ENCODE data around the gene PTPRN2.

PTPRN2 gene

GRCh38 chr7:157555313-157555712 lies 1032.3 kb downstream of the PTPRN2 start:
- H3K4me2 ChIP-seq (ENCODE audit: low read length): no peak overlapping the region
- no peaks in the 10 kb centered on the region for H3K4me1 ChIP-seq (ENCODE audit: control insufficient read depth, insufficient read depth, low read length)

DNA sequence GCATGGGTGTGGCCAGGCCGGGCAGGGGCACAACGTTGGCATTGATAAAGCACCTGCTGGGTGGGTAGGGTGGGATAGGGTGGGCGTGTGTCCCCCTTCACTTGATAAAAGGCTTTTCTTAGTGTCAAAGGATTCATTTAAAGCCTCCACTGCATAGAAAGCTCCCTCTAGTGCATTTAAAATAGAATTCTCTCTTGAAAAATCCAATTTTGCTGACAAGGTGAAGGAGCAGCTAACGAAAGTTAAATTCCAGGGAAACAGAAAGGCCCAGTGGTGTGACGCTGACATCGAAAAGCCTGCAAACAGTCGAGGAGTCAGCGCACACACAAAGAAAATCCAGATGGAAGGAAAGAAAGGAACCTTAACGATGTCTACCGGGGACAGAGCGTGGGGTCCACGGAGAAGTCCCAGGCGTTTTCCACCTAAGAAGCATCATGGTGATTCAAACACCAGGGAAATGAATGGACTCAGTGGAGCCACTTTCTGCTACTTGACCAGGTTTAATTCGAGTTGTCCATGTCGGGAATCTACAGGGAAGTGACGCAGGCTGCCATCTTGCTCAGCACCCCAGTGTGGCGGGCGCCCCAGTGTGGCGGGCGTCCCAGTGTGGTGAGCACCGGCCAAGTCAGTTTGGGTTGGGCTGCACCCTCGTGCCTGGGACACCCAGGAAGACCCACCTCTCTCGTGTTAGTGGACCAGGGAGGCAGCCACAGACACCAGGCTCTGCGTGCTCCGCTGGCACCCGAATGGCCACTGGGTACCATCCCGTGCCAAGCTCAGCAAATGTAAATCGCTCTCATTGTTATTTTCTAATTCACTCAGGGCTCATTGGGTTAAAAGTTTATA lies 1033.0 kb downstream of the PTPRN2 start:
- no peak overlapping the region for H3K9ac ChIP-seq (ENCODE audit: low read depth, low read length)
- no peak overlapping the region for H3K4me2 ChIP-seq (ENCODE audit: low read length)
- no peaks in the 10 kb centered on the region for H3K36me3 ChIP-seq (ENCODE audit: insufficient read depth, low read length)
- H3K4me1 ChIP-seq (ENCODE audit: control insufficient read depth, insufficient read depth, low read length): no peaks in the 10 kb centered on the region
- no peaks in the 10 kb centered on the region for H3K27me3 ChIP-seq (ENCODE audit: control insufficient read depth, insufficient read depth, low read length)
- H3K9me3 ChIP-seq (replicated peaks; ENCODE audit: low read length): peaks cover 17% of the 10 kb centered on the region
- no peak overlapping the region for H3K4me3 ChIP-seq (ENCODE audit: low read length)

More at GRCh38 chr7:157555313-157555712, 1032.3 kb downstream of the PTPRN2 start:
- Histone ChIP-seq H3K9ac (ENCODE audit: low read depth, low read length) (no peak overlapping the region), H3K9me3 (replicated peaks; ENCODE audit: low read length) (peaks cover 17% of the 10 kb centered on the region), H3K27me3 (ENCODE audit: control insufficient read depth, insufficient read depth, low read length) (no peaks in the 10 kb centered on the region), H3K4me3 (ENCODE audit: low read length) (no peak overlapping the region), H3K36me3 (ENCODE audit: insufficient read depth, low read length) (no peaks in the 10 kb centered on the region)

DNA sequence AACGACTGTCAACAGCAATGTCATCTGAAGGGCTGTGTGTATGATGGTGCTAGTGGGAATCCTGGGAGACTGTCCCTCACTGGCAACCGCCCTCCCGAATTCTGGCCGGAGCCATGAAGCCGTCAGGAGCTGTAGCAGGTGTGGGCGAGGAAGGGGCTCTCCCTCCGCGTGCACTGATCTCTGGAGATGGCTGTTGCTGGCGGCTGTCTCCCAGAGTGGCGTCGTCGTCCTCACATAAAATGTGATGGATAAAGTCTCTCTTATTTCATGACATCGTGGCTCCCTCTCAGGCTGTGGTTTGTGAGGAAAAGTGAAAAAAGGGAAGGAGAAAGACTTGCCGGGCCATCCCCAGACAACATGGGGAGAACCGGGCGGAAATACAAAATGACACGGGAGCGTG lies 1034.4 kb downstream of the PTPRN2 start:
- peaks cover 16% of the 10 kb centered on the region for H3K9me3 ChIP-seq (replicated peaks; ENCODE audit: low read length)
- H3K4me3 ChIP-seq (ENCODE audit: low read length): no peak overlapping the region

GRCh38 chr7:157552295-157552993 lies 1035.2 kb downstream of the PTPRN2 start:
- Histone ChIP-seq H3K4me3 (ENCODE audit: low read length) (no peak overlapping the region), H3K9me3 (replicated peaks; ENCODE audit: low read length) (peaks cover 13% of the 10 kb centered on the region), H3K9ac (ENCODE audit: low read depth, low read length) (no peak overlapping the region), H3K4me1 (ENCODE audit: control insufficient read depth, insufficient read depth, low read length) (no peaks in the 10 kb centered on the region), H3K27me3 (ENCODE audit: control insufficient read depth, insufficient read depth, low read length) (no peaks in the 10 kb centered on the region), H3K36me3 (ENCODE audit: insufficient read depth, low read length) (no peaks in the 10 kb centered on the region), H3K4me2 (ENCODE audit: low read length) (no peak overlapping the region)

More for the DNA sequence above, 1034.4 kb downstream of the PTPRN2 start:
- Histone ChIP-seq H3K4me2 (ENCODE audit: low read length) (no peak overlapping the region), H3K36me3 (ENCODE audit: insufficient read depth, low read length) (no peaks in the 10 kb centered on the region), H3K9ac (ENCODE audit: low read depth, low read length) (no peak overlapping the region), H3K27me3 (ENCODE audit: control insufficient read depth, insufficient read depth, low read length) (no peaks in the 10 kb centered on the region), H3K4me1 (ENCODE audit: control insufficient read depth, insufficient read depth, low read length) (no peaks in the 10 kb centered on the region)

GRCh38 chr7:157551325-157552070 lies 1036.1 kb downstream of the PTPRN2 start:
- H3K36me3 ChIP-seq (ENCODE audit: insufficient read depth, low read length): no peaks in the 10 kb centered on the region
- no peak overlapping the region for H3K4me2 ChIP-seq (ENCODE audit: low read length)
- no peak overlapping the region for H3K9ac ChIP-seq (ENCODE audit: low read depth, low read length)
- H3K9me3 ChIP-seq (replicated peaks; ENCODE audit: low read length): peaks cover 18% of the 10 kb centered on the region
- H3K27me3 ChIP-seq (ENCODE audit: control insufficient read depth, insufficient read depth, low read length): no peaks in the 10 kb centered on the region
- H3K4me1 ChIP-seq (ENCODE audit: control insufficient read depth, insufficient read depth, low read length): no peaks in the 10 kb centered on the region
- no peak overlapping the region for H3K4me3 ChIP-seq (ENCODE audit: low read length)

DNA sequence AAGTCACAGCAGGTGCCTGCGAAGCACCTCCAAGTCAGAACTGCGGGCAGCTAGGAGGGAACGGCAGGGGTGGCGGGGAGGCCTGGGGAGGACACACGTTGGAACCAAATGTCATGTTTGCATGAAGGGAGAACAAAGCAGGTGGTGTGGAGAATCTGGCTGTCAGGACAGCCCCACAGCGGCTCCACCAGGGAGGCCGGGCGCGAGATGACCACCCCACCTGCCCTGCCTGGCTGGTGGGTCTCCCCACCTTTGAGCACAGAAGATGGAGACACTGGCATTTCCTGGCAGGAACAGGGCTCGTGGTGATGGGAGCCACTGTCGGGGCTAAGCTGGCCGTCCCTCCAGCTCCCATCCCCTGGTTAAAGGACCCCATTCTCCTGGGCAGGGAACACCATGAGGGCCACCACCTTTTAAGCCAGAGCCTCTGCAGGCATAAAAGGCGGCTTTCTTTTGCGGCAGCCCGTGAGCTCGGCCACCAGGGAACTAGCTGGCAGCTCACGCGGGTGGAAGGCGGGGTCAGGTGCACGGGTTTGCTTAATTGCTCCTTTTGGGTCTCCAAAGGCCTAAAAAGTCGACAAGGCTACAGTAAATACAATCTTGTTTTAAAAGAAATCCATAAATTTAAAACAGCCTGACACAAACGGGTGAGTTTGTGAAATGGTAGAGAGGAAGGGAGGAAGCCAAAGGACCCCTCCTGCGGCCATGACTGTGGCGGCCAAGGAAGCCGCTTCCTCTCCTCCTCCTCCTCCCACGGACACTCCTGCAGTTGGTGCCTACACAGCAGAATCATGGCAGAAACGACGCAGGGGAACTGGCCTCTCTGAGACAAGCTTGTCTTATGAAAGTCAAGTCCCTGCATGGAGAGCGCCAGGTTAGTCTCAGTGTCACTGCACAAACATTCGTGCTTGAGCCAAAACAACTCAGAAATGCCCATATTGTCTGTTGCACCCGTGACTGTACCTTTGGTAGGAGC lies 1037.0 kb downstream of the PTPRN2 start:
- Histone ChIP-seq H3K27me3 (ENCODE audit: control insufficient read depth, insufficient read depth, low read length) (no peaks in the 10 kb centered on the region), H3K4me3 (ENCODE audit: low read length) (no peak overlapping the region), H3K9me3 (replicated peaks; ENCODE audit: low read length) (peaks cover 11% of the 10 kb centered on the region), H3K4me1 (ENCODE audit: control insufficient read depth, insufficient read depth, low read length) (no peaks in the 10 kb centered on the region), H3K9ac (ENCODE audit: low read depth, low read length) (no peak overlapping the region), H3K4me2 (ENCODE audit: low read length) (no peak overlapping the region), H3K36me3 (ENCODE audit: insufficient read depth, low read length) (no peaks in the 10 kb centered on the region)

DNA sequence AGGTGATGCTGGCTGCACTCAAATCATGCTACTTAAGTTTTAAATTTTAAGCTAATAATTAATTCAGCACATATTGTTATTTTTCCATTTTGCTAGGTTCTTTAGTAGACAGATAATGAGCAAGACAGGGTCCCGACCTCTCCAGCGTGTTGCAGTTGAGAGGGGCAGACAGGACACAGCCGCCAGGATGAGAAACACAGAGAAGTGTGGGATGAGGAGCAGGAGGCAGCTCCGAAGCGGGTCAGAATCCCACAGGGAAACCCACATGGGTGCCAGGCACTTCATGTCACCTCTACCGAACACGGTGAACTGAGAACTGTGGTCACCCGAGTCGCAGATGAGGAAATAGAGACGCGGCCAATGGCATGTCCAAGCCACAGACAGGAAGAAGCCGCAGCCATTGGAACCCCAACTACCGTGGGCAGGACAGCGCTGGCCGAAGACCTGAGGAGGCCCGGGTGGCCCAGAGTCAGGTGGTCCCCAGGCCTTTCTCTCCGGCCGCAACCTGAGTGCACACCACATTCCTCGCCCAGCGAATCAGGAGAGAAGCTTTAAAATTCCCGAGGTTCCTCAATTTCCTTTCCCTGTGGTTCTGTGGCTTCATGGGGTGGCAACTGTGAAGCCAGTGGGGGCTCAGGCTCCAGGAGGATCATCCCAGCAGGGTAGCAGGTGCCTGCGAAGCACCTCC lies 1037.9 kb downstream of the PTPRN2 start:
- Histone ChIP-seq H3K4me1 (ENCODE audit: control insufficient read depth, insufficient read depth, low read length) (no peaks in the 10 kb centered on the region), H3K4me2 (ENCODE audit: low read length) (no peak overlapping the region), H3K36me3 (ENCODE audit: insufficient read depth, low read length) (no peaks in the 10 kb centered on the region), H3K9me3 (replicated peaks; ENCODE audit: low read length) (peaks cover 11% of the 10 kb centered on the region), H3K27me3 (ENCODE audit: control insufficient read depth, insufficient read depth, low read length) (no peaks in the 10 kb centered on the region), H3K9ac (ENCODE audit: low read depth, low read length) (no peak overlapping the region), H3K4me3 (ENCODE audit: low read length) (no peak overlapping the region)

DNA sequence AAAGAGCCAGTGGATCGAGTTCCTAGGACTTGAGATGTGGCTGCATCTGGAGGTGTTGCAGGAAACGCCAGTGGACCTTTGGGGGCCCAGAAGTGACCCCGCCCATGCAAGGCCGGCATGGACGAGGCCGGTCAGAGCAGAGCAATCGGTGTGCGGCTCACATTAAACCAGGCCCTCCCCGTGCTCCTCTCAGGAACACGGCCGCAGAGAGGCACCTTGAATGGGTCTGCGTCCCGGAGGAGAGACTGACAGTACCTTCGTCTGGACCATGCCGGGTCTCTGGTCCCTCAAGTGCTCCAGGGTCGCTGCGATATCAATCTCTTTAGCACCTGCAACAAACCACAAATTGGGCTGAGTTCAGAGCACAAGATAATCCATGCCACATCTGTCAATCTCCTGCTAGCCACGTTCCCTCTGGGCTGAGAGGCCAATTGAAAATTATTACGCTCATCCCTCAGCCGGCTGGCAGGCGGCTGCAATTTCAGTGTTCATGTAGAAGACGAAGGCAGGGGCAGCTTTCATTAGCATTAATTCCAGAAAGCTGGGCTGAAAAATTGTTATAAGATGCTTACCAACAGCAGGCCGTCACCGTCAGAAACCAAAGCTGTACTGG lies 1038.8 kb downstream of the PTPRN2 start:
- H3K36me3 ChIP-seq (ENCODE audit: insufficient read depth, low read length): no peaks in the 10 kb centered on the region
- H3K4me1 ChIP-seq (ENCODE audit: control insufficient read depth, insufficient read depth, low read length): no peaks in the 10 kb centered on the region
- no peak overlapping the region for H3K4me2 ChIP-seq (ENCODE audit: low read length)
- H3K4me3 ChIP-seq (ENCODE audit: low read length): no peak overlapping the region
- H3K9me3 ChIP-seq (replicated peaks; ENCODE audit: low read length): peaks cover 11% of the 10 kb centered on the region
- no peaks in the 10 kb centered on the region for H3K27me3 ChIP-seq (ENCODE audit: control insufficient read depth, insufficient read depth, low read length)
- H3K9ac ChIP-seq (ENCODE audit: low read depth, low read length): no peak overlapping the region

DNA sequence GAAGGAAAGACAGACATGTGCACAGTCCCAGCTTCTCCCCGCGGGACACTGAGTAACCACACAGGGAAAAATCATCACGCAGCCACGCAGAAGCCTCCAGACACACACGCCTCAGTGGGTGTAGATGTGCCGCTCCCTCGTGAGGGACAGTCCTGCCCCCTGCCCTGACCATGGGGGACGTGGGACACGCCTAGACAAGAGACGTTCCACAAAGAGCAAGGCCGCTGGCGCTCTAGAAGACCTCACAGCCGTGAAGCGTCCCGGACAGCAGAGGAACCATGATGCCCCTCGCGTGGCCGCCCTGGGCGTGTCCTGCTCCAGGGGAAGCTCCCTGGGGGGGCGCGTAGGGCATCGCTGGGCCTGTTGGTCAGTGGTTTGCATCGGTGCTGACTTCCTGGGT lies 1040.0 kb downstream of the PTPRN2 start:
- Histone ChIP-seq H3K27me3 (ENCODE audit: control insufficient read depth, insufficient read depth, low read length) (no peaks in the 10 kb centered on the region), H3K4me3 (ENCODE audit: low read length) (no peak overlapping the region), H3K36me3 (ENCODE audit: insufficient read depth, low read length) (no peaks in the 10 kb centered on the region), H3K9me3 (replicated peaks; ENCODE audit: low read length) (peaks cover 11% of the 10 kb centered on the region), H3K9ac (ENCODE audit: low read depth, low read length) (no peak overlapping the region), H3K4me1 (ENCODE audit: control insufficient read depth, insufficient read depth, low read length) (no peaks in the 10 kb centered on the region), H3K4me2 (ENCODE audit: low read length) (no peak overlapping the region)

GRCh38 chr7:157547102-157547501 lies 1040.5 kb downstream of the PTPRN2 start:
- Histone ChIP-seq H3K4me3 (ENCODE audit: low read length) (no peak overlapping the region), H3K4me1 (ENCODE audit: control insufficient read depth, insufficient read depth, low read length) (no peaks in the 10 kb centered on the region), H3K9ac (ENCODE audit: low read depth, low read length) (no peak overlapping the region), H3K9me3 (replicated peaks; ENCODE audit: low read length) (peaks cover 11% of the 10 kb centered on the region), H3K4me2 (ENCODE audit: low read length) (no peak overlapping the region), H3K27me3 (ENCODE audit: control insufficient read depth, insufficient read depth, low read length) (no peaks in the 10 kb centered on the region), H3K36me3 (ENCODE audit: insufficient read depth, low read length) (no peaks in the 10 kb centered on the region)
